Panc1 (cell line): ENCODE data around the gene ACP2. TPM values are rescaled to one million over a fixed set of nuclear protein-coding genes. Genes with fewer than 3 reads are reported as not detected.

Source experiments
- ATAC-seq: fragments of 200-7000 bp; cut with Tn5 transposase; 2 replicates; pipeline ENCODE4 v1.9.1; 2020; ENCODE audit warnings: mild to moderate bottlenecking, moderate library complexity
- BruUV-seq: library from RNA; stranded (reverse); fragments of 400-500 nt; replicated peaks from 2 replicates; lab custom pipeline; 2021; lab: Mats Ljungman, UMichigan
- CTCF ChIA-PET: fragments of 300-600 bp; sonication (Branson Sonifier 250); formaldehyde crosslinking; loops from one replicate; lab custom pipeline; 2022; ENCODE audit warnings: antibody characterized with exemption; lab: Charles Lee
- POLR2A ChIA-PET: fragments of 300-600 bp; sonication (Branson Sonifier 250); formaldehyde crosslinking; loops from one replicate; lab custom pipeline; 2022; ENCODE audit warnings: antibody characterized with exemption; lab: Charles Lee
- DNase-seq: peaks from one replicate; pipeline ENCODE4 v3.0.0-alpha.2; 2010; ENCODE audit warnings: low read depth, low spot score
- H3K27ac ChIP-seq: 2 replicates; pipeline ENCODE4 v1.5.1; 2011; ENCODE audit warnings: mild to moderate bottlenecking, low read length, inconsistent platforms
- H3K27me3 ChIP-seq: fragments of 200-500 bp; sonication (Bioruptor generic); 2 replicates; pipeline ENCODE4 v1.6.0; 2014; ENCODE audit warnings: low read length, inconsistent platforms; ENCODE audit not compliant: control insufficient read depth, insufficient read depth
- H3K36me3 ChIP-seq: fragments of 200-500 bp; sonication (Bioruptor generic); 2 replicates; pipeline ENCODE4 v1.5.1; 2014; ENCODE audit warnings: inconsistent platforms, mild to moderate bottlenecking, low read length, moderate library complexity; ENCODE audit not compliant: control insufficient read depth, insufficient read depth
- H3K4me1 ChIP-seq: 2 replicates; pipeline ENCODE4 v1.5.1; 2011; ENCODE audit warnings: inconsistent platforms, mild to moderate bottlenecking, low read length, moderate library complexity; ENCODE audit not compliant: control insufficient read depth, insufficient read depth
- H3K4me3 ChIP-seq, 2 experiments: 2 replicates each; pipeline ENCODE4 v1.5.1; 2011 to 2012; ENCODE audit warnings: low read depth in 2 of 2, low read length in 2 of 2, mild to moderate bottlenecking in 2 of 2, inconsistent platforms in 1 of 2, moderate library complexity in 1 of 2
- H3K9me3 ChIP-seq: fragments of 200-500 bp; sonication (Bioruptor generic); 2 replicates; pipeline ENCODE4 v1.5.1; 2014; ENCODE audit warnings: low read depth, mild to moderate bottlenecking, inconsistent platforms, low read length, moderate library complexity; ENCODE audit not compliant: control insufficient read depth, insufficient read depth
- CTCF ChIP-seq: fragments of 450-650 bp; IDR thresholded peaks from 2 replicates; pipeline ENCODE4 v1.5.1; 2017; ENCODE audit warnings: mild to moderate bottlenecking
- POLR2AphosphoS5 ChIP-seq: IDR thresholded peaks from 2 replicates; pipeline ENCODE4 v1.6.1; 2012; ENCODE audit warnings: mild to moderate bottlenecking, low read depth, low read length, moderate library complexity
- SIN3A ChIP-seq: IDR thresholded peaks from 2 replicates; pipeline ENCODE4 v1.6.1; 2012; ENCODE audit warnings: low read depth, mild to moderate bottlenecking, low read length, moderate library complexity, borderline replicate concordance; ENCODE audit not compliant: insufficient read depth
- TCF7L2 ChIP-seq: IDR thresholded peaks from 2 replicates; pipeline ENCODE4 v1.6.1; 2011; ENCODE audit warnings: mild to moderate bottlenecking, low read depth, low read length, inconsistent platforms
- in situ Hi-C: cut with HindIII; loops from 2 replicates; pipeline ENCODE4 v1.10.0; 2016; ENCODE audit warnings: low sequenced_read_pairs, low pct_unique_long_range_greater_than_20kb
- intact Hi-C: fragments of 100-400 bp; cut with micrococcal nuclease; formaldehyde crosslinking; loops from one replicate; pipeline ENCODE4 v1.10.0; 2022; ENCODE audit not compliant: unreplicated experiment
- total RNA-seq: library from RNA; stranded (reverse); gene quantifications from one replicate; pipeline ENCODE4 v1.2.1, GENCODE V29; 2021; ENCODE audit not compliant: unreplicated experiment
- TF ChIP-seq, protein P1 (sequence below), 2 experiments: IDR thresholded peaks; 2 replicates each; pipeline ENCODE4 v1.6.1; 2011 to 2012; ENCODE audit warnings: low read depth in 2 of 2, control low read depth in 1 of 2, low read length in 1 of 2, mild to moderate bottlenecking in 1 of 2, moderate library complexity in 1 of 2; ENCODE audit not compliant: insufficient read depth in 1 of 2

ACP2 gene
- total RNA-seq, 1 experiment from 2014 or later = 28.4 TPM

DNA sequence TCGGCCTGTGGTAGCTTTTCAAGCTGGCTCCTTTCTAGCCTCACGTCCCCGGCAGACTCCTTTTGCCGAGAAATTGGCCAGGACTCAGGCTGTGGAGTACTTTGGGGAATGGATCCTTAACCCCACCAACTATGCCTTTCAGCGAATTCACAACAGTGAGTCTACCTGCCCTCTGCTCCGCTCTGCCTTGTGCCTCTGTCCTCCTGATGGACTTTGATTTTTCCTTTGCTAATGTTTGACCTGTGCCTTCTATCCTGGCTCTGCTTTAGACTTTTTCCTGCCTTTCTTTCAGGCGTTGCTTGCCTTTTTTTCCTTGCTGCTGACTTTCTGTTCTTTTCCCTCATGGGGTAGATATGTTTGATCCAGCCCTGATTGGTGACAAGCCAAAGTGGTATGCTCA, 33.8 kb upstream of the ACP2 start:
- H3K36me3 ChIP-seq = peaks cover 28% of the 10 kb centered on the region
- BruUV-seq = no TSS peak

DNA sequence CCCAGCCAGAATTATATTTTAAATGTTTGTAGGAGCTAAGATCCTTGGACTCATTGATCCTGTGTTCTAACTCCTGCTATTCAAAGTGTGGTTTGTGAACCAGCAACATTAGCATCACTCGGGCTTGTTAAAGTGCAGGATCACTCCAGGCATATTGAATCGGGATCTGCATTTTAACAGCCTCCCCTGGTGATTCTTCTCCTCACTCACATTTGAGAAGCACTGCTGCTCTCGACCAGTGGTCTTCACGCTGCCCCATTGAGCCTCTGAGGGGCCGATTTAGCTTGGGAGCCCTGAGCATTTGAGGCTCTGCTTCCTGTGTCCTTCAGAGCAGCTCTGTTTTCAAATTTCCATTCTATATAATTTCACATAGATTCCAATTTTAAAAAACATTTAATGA, 32.2 kb upstream of the ACP2 start:
- H3K36me3 ChIP-seq = peaks cover 34% of the 10 kb centered on the region
- POLR2A ChIA-PET = interaction anchor here (1.1 kb wide), 1 partner anchor 8 kb away, joined by 3 read pairs; no protein-coding TSS in a partner anchor
- intact Hi-C loops = no loop called here
- no peaks in the 10 kb centered on the region for H3K9me3 ChIP-seq
- H3K4me3 ChIP-seq = no peak overlapping the region
- TF ChIP-seq POLR2AphosphoS5 = no peak
- TF ChIP-seq, protein P1, sequence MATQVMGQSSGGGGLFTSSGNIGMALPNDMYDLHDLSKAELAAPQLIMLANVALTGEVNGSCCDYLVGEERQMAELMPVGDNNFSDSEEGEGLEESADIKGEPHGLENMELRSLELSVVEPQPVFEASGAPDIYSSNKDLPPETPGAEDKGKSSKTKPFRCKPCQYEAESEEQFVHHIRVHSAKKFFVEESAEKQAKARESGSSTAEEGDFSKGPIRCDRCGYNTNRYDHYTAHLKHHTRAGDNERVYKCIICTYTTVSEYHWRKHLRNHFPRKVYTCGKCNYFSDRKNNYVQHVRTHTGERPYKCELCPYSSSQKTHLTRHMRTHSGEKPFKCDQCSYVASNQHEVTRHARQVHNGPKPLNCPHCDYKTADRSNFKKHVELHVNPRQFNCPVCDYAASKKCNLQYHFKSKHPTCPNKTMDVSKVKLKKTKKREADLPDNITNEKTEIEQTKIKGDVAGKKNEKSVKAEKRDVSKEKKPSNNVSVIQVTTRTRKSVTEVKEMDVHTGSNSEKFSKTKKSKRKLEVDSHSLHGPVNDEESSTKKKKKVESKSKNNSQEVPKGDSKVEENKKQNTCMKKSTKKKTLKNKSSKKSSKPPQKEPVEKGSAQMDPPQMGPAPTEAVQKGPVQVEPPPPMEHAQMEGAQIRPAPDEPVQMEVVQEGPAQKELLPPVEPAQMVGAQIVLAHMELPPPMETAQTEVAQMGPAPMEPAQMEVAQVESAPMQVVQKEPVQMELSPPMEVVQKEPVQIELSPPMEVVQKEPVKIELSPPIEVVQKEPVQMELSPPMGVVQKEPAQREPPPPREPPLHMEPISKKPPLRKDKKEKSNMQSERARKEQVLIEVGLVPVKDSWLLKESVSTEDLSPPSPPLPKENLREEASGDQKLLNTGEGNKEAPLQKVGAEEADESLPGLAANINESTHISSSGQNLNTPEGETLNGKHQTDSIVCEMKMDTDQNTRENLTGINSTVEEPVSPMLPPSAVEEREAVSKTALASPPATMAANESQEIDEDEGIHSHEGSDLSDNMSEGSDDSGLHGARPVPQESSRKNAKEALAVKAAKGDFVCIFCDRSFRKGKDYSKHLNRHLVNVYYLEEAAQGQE (IDR thresholded peaks at IDR 0.05; ENCODE audit: insufficient read depth in 1 of 2, low read depth in 2 of 2, low read length in 1 of 2) = no peak
- TF ChIP-seq SIN3A = no peak
- TF ChIP-seq CTCF = no peak
- TF ChIP-seq TCF7L2 = no peak
- no peak overlapping the region for H3K27ac ChIP-seq
- H3K4me1 ChIP-seq = no peaks in the 10 kb centered on the region
- no peak for ATAC-seq
- BruUV-seq = no TSS peak
- no peak for DNase-seq
- in situ Hi-C loops = no loop called here
- no peaks in the 10 kb centered on the region for H3K27me3 ChIP-seq
- CTCF ChIA-PET = interaction anchor here (0.6 kb wide), 1 partner anchor 101 kb away, joined by 3 read pairs; no protein-coding TSS in a partner anchor

More for the DNA sequence above, 33.8 kb upstream of the ACP2 start:
- ATAC-seq (no peak), DNase-seq (no peak)
- Histone ChIP-seq H3K4me3 (no peak overlapping the region), H3K27me3 (no peaks in the 10 kb centered on the region), H3K4me1 (no peaks in the 10 kb centered on the region), H3K27ac (no peak overlapping the region), H3K9me3 (no peaks in the 10 kb centered on the region)
- intact Hi-C loops (no loop called here), in situ Hi-C loops (no loop called here)
- ChIA-PET POLR2A (no interaction called here), CTCF (no interaction called here)
- TF ChIP-seq, protein P1 (IDR thresholded peaks at IDR 0.05; ENCODE audit: insufficient read depth in 1 of 2, low read depth in 2 of 2, low read length in 1 of 2) = no peak
